DOHH2 (cell line): Measurements from ENCODE around the gene GRPR.
A peak's percentile ranks its signal among the peaks of the same experiment; 100 is the strongest.

Experiments used
- H3F3A ChIP-seq: fragments of 200-600 bp; sonication (generic), shearing (Covaris generic); 2 replicates; pipeline ENCODE4 v1.6.0; 2016; ENCODE audit warnings: antibody characterized with exemption, mild to moderate bottlenecking; ENCODE audit not compliant: control insufficient read depth, insufficient read depth
- H3K27ac ChIP-seq: fragments of 200-600 bp; sonication (generic); 2 replicates; pipeline ENCODE4 v1.5.1; 2014; ENCODE audit warnings: low read depth, mild to moderate bottlenecking, low read length, moderate library complexity
- H3K27me3 ChIP-seq: fragments of 200-600 bp; sonication (generic); 2 replicates; pipeline ENCODE4 v1.6.1; 2014; ENCODE audit warnings: mild to moderate bottlenecking, low read length, mixed read lengths; ENCODE audit not compliant: control insufficient read depth
- H3K36me3 ChIP-seq: fragments of 200-600 bp; sonication (generic); 2 replicates; pipeline ENCODE4 v1.6.1; 2014; ENCODE audit warnings: mild to moderate bottlenecking, low read length, moderate library complexity, mixed read lengths; ENCODE audit not compliant: control insufficient read depth
- H3K4me1 ChIP-seq: fragments of 200-600 bp; sonication (generic); 2 replicates; pipeline ENCODE4 v1.6.1; 2014; ENCODE audit warnings: mild to moderate bottlenecking, low read length, mixed read lengths; ENCODE audit not compliant: control insufficient read depth
- H3K4me2 ChIP-seq: fragments of 200-600 bp; sonication (generic); 2 replicates; pipeline ENCODE4 v1.6.0; 2014; ENCODE audit warnings: mild to moderate bottlenecking, low read length, moderate library complexity
- H3K4me3 ChIP-seq: fragments of 200-600 bp; sonication (generic); 2 replicates; pipeline ENCODE4 v1.5.1; 2014; ENCODE audit warnings: mild to moderate bottlenecking, low read length, mixed read lengths
- H3K79me2 ChIP-seq: fragments of 200-600 bp; sonication (generic); 2 replicates; pipeline ENCODE4 v1.6.1; 2014; ENCODE audit warnings: mild to moderate bottlenecking, low read length, mixed read lengths; ENCODE audit not compliant: control insufficient read depth
- H3K9me2 ChIP-seq: fragments of 200-600 bp; sonication (generic); replicated peaks from 2 replicates; pipeline ENCODE4 v1.6.1; 2014; ENCODE audit warnings: mild to moderate bottlenecking, low read length, mixed read lengths; ENCODE audit not compliant: control insufficient read depth
- H3K9me3 ChIP-seq: fragments of 200-600 bp; sonication (generic); 2 replicates; pipeline ENCODE4 v1.6.1; 2014; ENCODE audit warnings: antibody characterized with exemption, low read length, mixed read lengths; ENCODE audit not compliant: control insufficient read depth, insufficient read depth
- H4K20me1 ChIP-seq: fragments of 200-600 bp; sonication (generic); 2 replicates; pipeline ENCODE4 v1.6.0; 2014; ENCODE audit warnings: low read depth, mild to moderate bottlenecking, antibody characterized with exemption, low read length, moderate library complexity; ENCODE audit not compliant: control insufficient read depth, insufficient read depth
- CTCF ChIP-seq: fragments of 200-600 bp; sonication (generic); IDR thresholded peaks from one replicate; pipeline ENCODE4 v1.5.1; 2014; ENCODE audit warnings: antibody characterized with exemption, mild to moderate bottlenecking, low read depth, low read length; ENCODE audit not compliant: poor library complexity, severe bottlenecking
- EZH2phosphoT487 ChIP-seq: fragments of 200-600 bp; sonication (generic); IDR thresholded peaks from 2 replicates; pipeline ENCODE4 v1.6.1; 2017; ENCODE audit warnings: borderline replicate concordance, mild to moderate bottlenecking, antibody characterized with exemption, low read length, moderate library complexity, mixed read lengths

The GRPR gene

GRCh38 chrX:16103625-16104024 lies 19.7 kb upstream of the GRPR start:
- Histone ChIP-seq H3K79me2 (no peaks in the 10 kb centered on the region), H3K4me1 (peaks cover 60% of the 10 kb centered on the region), H3F3A (peaks cover 3% of the 10 kb centered on the region), H3K27ac (peak overlapping the region; percentile 80), H3K4me3 (peak overlapping the region; percentile 42), H3K4me2 (peak overlapping the region; percentile 67), H3K36me3 (no peaks in the 10 kb centered on the region; the same call in 1 of the 2 replicates), H3K9me2 (no peaks in the 10 kb centered on the region), H3K27me3 (no peaks in the 10 kb centered on the region), H3K9me3 (peaks cover 5% of the 10 kb centered on the region), H4K20me1 (no peaks in the 10 kb centered on the region)
- TF ChIP-seq CTCF (no peak), EZH2phosphoT487 (no peak)

GRCh38 chrX:16112428-16112827 lies 10.9 kb upstream of the GRPR start:
- Histone ChIP-seq H3K27me3 (no peaks in the 10 kb centered on the region), H4K20me1 (no peaks in the 10 kb centered on the region), H3K9me3 (no peaks in the 10 kb centered on the region), H3K4me2 (no peak overlapping the region), H3K27ac (no peak overlapping the region), H3F3A (no peaks in the 10 kb centered on the region), H3K36me3 (no peaks in the 10 kb centered on the region), H3K79me2 (no peaks in the 10 kb centered on the region), H3K4me1 (peaks cover 39% of the 10 kb centered on the region), H3K9me2 (no peaks in the 10 kb centered on the region), H3K4me3 (no peak overlapping the region)
- no peak for TF ChIP-seq EZH2phosphoT487
- no peak for TF ChIP-seq CTCF

- H3K4me3 ChIP-seq = peak overlapping the region; percentile 64
- no peaks in the 10 kb centered on the region for H3K27me3 ChIP-seq
- no peaks in the 10 kb centered on the region for H3K79me2 ChIP-seq
- H3K4me1 ChIP-seq = peaks cover 47% of the 10 kb centered on the region
- H3K27ac ChIP-seq = peak overlapping the region; percentile 79
- no peaks in the 10 kb centered on the region for H4K20me1 ChIP-seq
- H3F3A ChIP-seq = no peaks in the 10 kb centered on the region
- TF ChIP-seq CTCF (no peak), EZH2phosphoT487 (no peak)
- no peaks in the 10 kb centered on the region for H3K9me2 ChIP-seq
- no peaks in the 10 kb centered on the region for H3K36me3 ChIP-seq
- peak overlapping the region; percentile 66 for H3K4me2 ChIP-seq
- no peaks in the 10 kb centered on the region for H3K9me3 ChIP-seq
These were observed 9.3 kb upstream of the GRPR start for GRCh38 chrX:16113978-16114565.
